Cardiac muscle cell (in vitro differentiated cells and primary cell): Measurements from ENCODE around the gene MKRN1. TPM values are rescaled to one million over a fixed set of nuclear protein-coding genes. Genes with fewer than 3 reads are reported as not detected.

Experiments
- DNase-seq, 2 donors: peaks; one replicate each; pipeline versions ENCODE4 v3.0.0 to v3.0.0-alpha.2; 2010 to 2017; ENCODE audit warnings: low read depth in 1 of 2, low spot score in 1 of 2
- H3K27ac ChIP-seq: fragments of 200-600 bp; sonication (generic); 2 replicates; pipeline ENCODE4 v1.5.1; 2016
- H3K27me3 ChIP-seq: fragments of 200-600 bp; sonication (generic); 2 replicates; pipeline ENCODE4 v1.6.0; 2016; ENCODE audit warnings: control low read depth
- H3K36me3 ChIP-seq: fragments of 200-600 bp; sonication (generic); 2 replicates; pipeline ENCODE4 v1.5.1; 2016; ENCODE audit warnings: control low read depth
- H3K4me1 ChIP-seq: fragments of 200-600 bp; sonication (generic); 2 replicates; pipeline ENCODE4 v1.8.1; 2017; ENCODE audit warnings: low read depth, mild to moderate bottlenecking, mixed run types
- H3K4me3 ChIP-seq: fragments of 200-600 bp; sonication (generic); 2 replicates; pipeline ENCODE4 v1.5.1; 2016; ENCODE audit warnings: mild to moderate bottlenecking
- H3K9me3 ChIP-seq: fragments of 200-600 bp; sonication (generic); 2 replicates; pipeline ENCODE4 v1.5.1; 2017; ENCODE audit warnings: low read depth, mild to moderate bottlenecking, control low read depth
- CTCF ChIP-seq: IDR thresholded peaks from 2 replicates; pipeline ENCODE4 v1.5.1; 2012; ENCODE audit warnings: low read depth, mild to moderate bottlenecking, low read length
- polyA plus RNA-seq: library from polyadenylated mRNA; unstranded; fragments of >200 nt; fragmentation: Nextera tagmentation; extraction: Ambion mirVana; gene quantifications from 2 replicates; pipeline ENCODE4 v1.2.1, GENCODE V29; 2016
- total RNA-seq: library from RNA; depleted of rRNA; stranded (reverse); fragments of >200 nt; gene quantifications from 2 replicates; pipeline ENCODE4 v1.2.3, GENCODE V29; 2016

The MKRN1 gene
- total and polyA plus RNA-seq, 2 experiments from 2014 or later, result 156 to 247 TPM

- Histone ChIP-seq H3K27ac (peak overlapping the region; percentile 54), H3K4me3 (no peak overlapping the region), H3K9me3 (no peaks in the 10 kb centered on the region), H3K4me1 (no peaks in the 10 kb centered on the region), H3K36me3 (peaks cover 30% of the 10 kb centered on the region), H3K27me3 (no peaks in the 10 kb centered on the region)
- DNase-seq, result no peak
- no peak for TF ChIP-seq CTCF
Observed at GRCh38 chr7:140451716-140452115, 27.6 kb downstream of the MKRN1 start.

GRCh38 chr7:140448781-140449480 is 30.4 kb downstream of the MKRN1 start:
- DNase-seq, result no peak
- H3K4me3 ChIP-seq, result no peak overlapping the region
- no peaks in the 10 kb centered on the region for H3K9me3 ChIP-seq
- TF ChIP-seq CTCF, result no peak
- no peaks in the 10 kb centered on the region for H3K4me1 ChIP-seq
- H3K27ac ChIP-seq, result no peak overlapping the region
- H3K27me3 ChIP-seq, result no peaks in the 10 kb centered on the region
- peaks cover 8% of the 10 kb centered on the region for H3K36me3 ChIP-seq

- Histone ChIP-seq H3K36me3 (no peaks in the 10 kb centered on the region), H3K4me1 (no peaks in the 10 kb centered on the region), H3K4me3 (no peak overlapping the region), H3K9me3 (no peaks in the 10 kb centered on the region), H3K27ac (no peak overlapping the region), H3K27me3 (no peaks in the 10 kb centered on the region)
- no peak for TF ChIP-seq CTCF
- no peak for DNase-seq
Observed at GRCh38 chr7:140447841-140448240, 31.5 kb downstream of the MKRN1 start.

GRCh38 chr7:140446467-140446866 is 32.8 kb downstream of the MKRN1 start:
- Histone ChIP-seq H3K4me1 (no peaks in the 10 kb centered on the region), H3K27ac (no peak overlapping the region), H3K27me3 (no peaks in the 10 kb centered on the region), H3K4me3 (no peak overlapping the region), H3K9me3 (no peaks in the 10 kb centered on the region), H3K36me3 (no peaks in the 10 kb centered on the region)
- DNase-seq, result no peak
- TF ChIP-seq CTCF, result no peak

GRCh38 chr7:140441519-140441918 is 37.8 kb downstream of the MKRN1 start:
- no peak for DNase-seq
- H3K27ac ChIP-seq, result no peak overlapping the region
- H3K4me1 ChIP-seq, result no peaks in the 10 kb centered on the region
- TF ChIP-seq CTCF, result no peak
- H3K27me3 ChIP-seq, result no peaks in the 10 kb centered on the region
- no peak overlapping the region for H3K4me3 ChIP-seq
- no peaks in the 10 kb centered on the region for H3K36me3 ChIP-seq
- no peaks in the 10 kb centered on the region for H3K9me3 ChIP-seq
